H1 (cell line): ENCODE results near the gene TDRD12. TPM values are rescaled to one million over a fixed set of nuclear protein-coding genes. Genes with fewer than 3 reads are reported as not detected.
"Not testable (repeated sequence)": the region's sequence is repeated elsewhere in the genome, so short reads cannot be mapped to it uniquely, and the experiment has no call there.

Experiments
- CTCF ChIA-PET: fragments of 300-600 bp; sonication (Branson Sonifier 250); formaldehyde crosslinking; loops from one replicate; lab custom pipeline; 2021; ENCODE audit not compliant: partially characterized antibody; lab: Charles Lee
- POLR2A ChIA-PET: fragments of 300-600 bp; sonication (Branson Sonifier 250); formaldehyde crosslinking; loops from one replicate; lab custom pipeline; 2021; ENCODE audit warnings: inconsistent platforms; ENCODE audit not compliant: partially characterized antibody; lab: Charles Lee
- DNase-seq, 2 experiments: peaks; one replicate each; pipeline versions ENCODE4 v3.0.0 to v3.0.0-alpha.2; 2010 to 2022; ENCODE audit warnings: low spot score in 2 of 2, low read depth in 1 of 2, mixed read lengths in 1 of 2
- FAIRE-seq: peaks from 2 replicates; lab custom pipeline; 2011; peaks lifted over from hg19 to GRCh38; lab: Jason Lieb, UNC
- H2AFZ ChIP-seq: 2 replicates; pipeline ENCODE4 v1.8.1; 2012; ENCODE audit warnings: low read length, inconsistent platforms
- H2AK5ac ChIP-seq: 2 replicates; pipeline ENCODE4 v1.6.1; 2013; ENCODE audit warnings: low read depth, low read length
- H2BK120ac ChIP-seq: replicated peaks from 2 replicates; pipeline ENCODE3; 2013; ENCODE audit warnings: low read depth, low read length, inconsistent platforms
- H2BK12ac ChIP-seq: 2 replicates; pipeline ENCODE4 v1.6.1; 2013; ENCODE audit warnings: low read depth, low read length
- H2BK15ac ChIP-seq: 2 replicates; pipeline ENCODE4 v1.6.1; 2013; ENCODE audit warnings: low read length
- H2BK20ac ChIP-seq: 2 replicates; pipeline ENCODE4 v1.6.1; 2013; ENCODE audit warnings: low read length
- H2BK5ac ChIP-seq: 2 replicates; pipeline ENCODE4 v1.6.1; 2013; ENCODE audit warnings: low read depth, low read length
- H3K14ac ChIP-seq: 2 replicates; pipeline ENCODE4 v1.6.1; 2013; ENCODE audit warnings: inconsistent platforms; ENCODE audit not compliant: insufficient read length
- H3K18ac ChIP-seq: 2 replicates; pipeline ENCODE4 v1.6.1; 2013; ENCODE audit warnings: low read length; ENCODE audit errors: extremely low read depth
- H3K23ac ChIP-seq: 2 replicates; pipeline ENCODE4 v1.6.1; 2013; ENCODE audit warnings: inconsistent platforms; ENCODE audit not compliant: insufficient read length
- H3K23me2 ChIP-seq: 2 replicates; pipeline ENCODE4 v1.6.1; 2013; ENCODE audit warnings: low read depth, low read length
- H3K27ac ChIP-seq: 2 replicates; pipeline ENCODE4 v1.6.1; 2011; ENCODE audit warnings: low read depth, low read length, inconsistent platforms
- H3K27me3 ChIP-seq, 4 experiments: replicated peaks in 1 of 4; 1 replicate in 1 of 4; 2 replicates in 3 of 4; pipeline versions ENCODE4 v1.6.1 to v1.8.1; 2011 to 2013; ENCODE audit warnings: low read length in 3 of 4, mild to moderate bottlenecking in 3 of 4, inconsistent platforms in 2 of 4, mixed read lengths in 2 of 4, moderate library complexity in 1 of 4; ENCODE audit not compliant: control insufficient read depth in 3 of 4, insufficient read depth in 3 of 4; ENCODE audit errors: extremely low read depth in 1 of 4
- H3K36me3 ChIP-seq, 4 experiments: 2 replicates each; pipeline versions ENCODE4 v1.6.1 to v1.8.1; 2011 to 2013; ENCODE audit warnings: mild to moderate bottlenecking in 4 of 4, low read length in 3 of 4, moderate library complexity in 2 of 4, control low read depth in 1 of 4, inconsistent platforms in 1 of 4; ENCODE audit not compliant: insufficient read depth in 4 of 4, control insufficient read depth in 2 of 4
- H3K4ac ChIP-seq: replicated peaks from 2 replicates; pipeline ENCODE3; 2013; ENCODE audit warnings: low read length, low read depth, mixed read lengths, inconsistent platforms; ENCODE audit not compliant: insufficient read length
- H3K4me1 ChIP-seq, 4 experiments: replicated peaks in 1 of 4; 1 replicate in 1 of 4; 2 replicates in 3 of 4; pipeline versions ENCODE4 v1.6.1 to v1.8.1; 2011 to 2013; ENCODE audit warnings: low read length in 3 of 4, inconsistent platforms in 2 of 4, mixed read lengths in 1 of 4; ENCODE audit not compliant: insufficient read depth in 4 of 4, control insufficient read depth in 3 of 4
- H3K4me2 ChIP-seq, 2 experiments: 2 replicates each; pipeline versions ENCODE4 v1.6.1 to v1.8.1; 2011 to 2013; ENCODE audit warnings: low read depth in 2 of 2, low read length in 2 of 2, control low read depth in 1 of 2, inconsistent platforms in 1 of 2, mild to moderate bottlenecking in 1 of 2; ENCODE audit not compliant: insufficient read depth in 1 of 2
- H3K4me3 ChIP-seq, 4 experiments: fragments of 200-600, 300-600 bp in 1 of 4; sonication (generic), shearing (Covaris generic), sonication (Bioruptor Twin) in 1 of 4; 2 replicates each; pipeline versions ENCODE4 v1.5.1 to v1.8.1; 2011 to 2016; ENCODE audit warnings: low read length in 4 of 4, low read depth in 3 of 4, control low read depth in 2 of 4, inconsistent platforms in 2 of 4, mild to moderate bottlenecking in 2 of 4, mixed read lengths in 1 of 4, moderate library complexity in 1 of 4; ENCODE audit not compliant: insufficient read depth in 2 of 4; ENCODE audit errors: extremely low read depth in 1 of 4
- H3K56ac ChIP-seq: replicated peaks from 2 replicates; pipeline ENCODE3; 2013; ENCODE audit warnings: low read depth, mild to moderate bottlenecking, mixed read lengths, low read length, inconsistent platforms; ENCODE audit not compliant: insufficient read length
- H3K79me1 ChIP-seq: 2 replicates; pipeline ENCODE4 v1.6.1; 2013; ENCODE audit warnings: low read depth, low read length, control low read depth
- H3K79me2 ChIP-seq, 2 experiments: 2 replicates each; pipeline versions ENCODE4 v1.6.1 to v1.8.1; 2012 to 2013; ENCODE audit warnings: low read length in 2 of 2, mild to moderate bottlenecking in 2 of 2, inconsistent platforms in 1 of 2; ENCODE audit not compliant: insufficient read depth in 2 of 2, control insufficient read depth in 1 of 2
- H3K9ac ChIP-seq, 4 experiments: replicated peaks in 1 of 4; 1 replicate in 1 of 4; 2 replicates in 3 of 4; pipeline versions ENCODE4 v1.6.1 to v1.8.1; 2011 to 2013; ENCODE audit warnings: low read depth in 3 of 4, low read length in 3 of 4, control low read depth in 2 of 4, mild to moderate bottlenecking in 2 of 4, moderate library complexity in 2 of 4, inconsistent platforms in 1 of 4; ENCODE audit errors: extremely low read depth in 1 of 4
- H3K9me3 ChIP-seq, 2 experiments: 2 replicates each; pipeline versions ENCODE4 v1.6.1 to v1.8.1; 2012 to 2013; ENCODE audit warnings: mild to moderate bottlenecking in 2 of 2, moderate library complexity in 2 of 2, control low read depth in 1 of 2, inconsistent platforms in 1 of 2, low read depth in 1 of 2, low read length in 1 of 2, mixed read lengths in 1 of 2; ENCODE audit not compliant: insufficient read depth in 2 of 2
- H4K20me1 ChIP-seq, 2 experiments: replicated peaks in 1 of 2; 2 replicates each; pipeline versions ENCODE3 to v1.8.1; 2011 to 2013; ENCODE audit warnings: inconsistent platforms in 2 of 2, low read length in 2 of 2, mild to moderate bottlenecking in 1 of 2; ENCODE audit not compliant: insufficient read depth in 2 of 2, control insufficient read depth in 1 of 2
- H4K5ac ChIP-seq: 2 replicates; pipeline ENCODE4 v1.6.1; 2013; ENCODE audit warnings: low read length, low read depth, mixed read lengths, inconsistent platforms; ENCODE audit not compliant: insufficient read length
- H4K8ac ChIP-seq: 2 replicates; pipeline ENCODE4 v1.8.0; 2013; ENCODE audit warnings: mild to moderate bottlenecking, moderate library complexity, low read length, inconsistent platforms; ENCODE audit not compliant: insufficient read depth; ENCODE audit errors: extremely low read depth
- H4K91ac ChIP-seq: replicated peaks from 2 replicates; pipeline ENCODE3; 2013; ENCODE audit warnings: low read length, mixed read lengths, inconsistent platforms; ENCODE audit not compliant: insufficient read length
- ASH2L ChIP-seq: fragments of 200-600, 300-600 bp; sonication (generic); IDR thresholded peaks from one replicate; pipeline ENCODE4 v1.7.1; 2017; ENCODE audit warnings: low read length
- WGBS, 2 experiments: shearing (Covaris generic) in 1 of 2; methylation state at CpG; one replicate each; pipeline versions ENCODE4 v1.1.6 to v1.1.7; 2013 to 2015; ENCODE audit warnings: low lambda C conversion rate in 2 of 2, mixed read lengths in 2 of 2, inconsistent platforms in 1 of 2, low coverage in 1 of 2, missing lambda C conversion rate in 1 of 2; ENCODE audit not compliant: insufficient replicate concordance in 2 of 2, insufficient coverage in 1 of 2, insufficient read length in 1 of 2; ENCODE audit errors: extremely low coverage in 1 of 2, missing lambda C conversion rate in 1 of 2; 5-methylcytosine and 5-hydroxymethylcytosine counted together
- polyA plus RNA-seq, 7 experiments: library from polyadenylated mRNA; depleted of rRNA in 3 of 7; stranded (reverse) in 5 of 7; unstranded in 2 of 7; fragments of >200 nt in 5 of 7; fragments of 200-250 nt in 2 of 7; gene quantifications; 1 replicate in 5 of 7; 2 replicates in 1 of 7; 4 replicates in 1 of 7; pipeline versions ENCODE4 v1.2.1 to v1.2.3, GENCODE V29; 2011 to 2013; ENCODE audit warnings: missing spikeins in 2 of 7, mixed read lengths in 2 of 7
- total RNA-seq: library from RNA; stranded (reverse); fragmentation: NEBNext Ultra II Directional; extraction: Animal tissue kit (Norgen Biotek cat#: 25700); gene quantifications from 2 replicates; pipeline ENCODE4 v1.2.1, GENCODE V29; 2021

TDRD12 gene
- total and polyA plus RNA-seq, 2 of the 8 experiments (the other 6 are each of a cell fraction or from before 2014, with no cell fraction given) = 0.39 to 0.88 TPM

DNA sequence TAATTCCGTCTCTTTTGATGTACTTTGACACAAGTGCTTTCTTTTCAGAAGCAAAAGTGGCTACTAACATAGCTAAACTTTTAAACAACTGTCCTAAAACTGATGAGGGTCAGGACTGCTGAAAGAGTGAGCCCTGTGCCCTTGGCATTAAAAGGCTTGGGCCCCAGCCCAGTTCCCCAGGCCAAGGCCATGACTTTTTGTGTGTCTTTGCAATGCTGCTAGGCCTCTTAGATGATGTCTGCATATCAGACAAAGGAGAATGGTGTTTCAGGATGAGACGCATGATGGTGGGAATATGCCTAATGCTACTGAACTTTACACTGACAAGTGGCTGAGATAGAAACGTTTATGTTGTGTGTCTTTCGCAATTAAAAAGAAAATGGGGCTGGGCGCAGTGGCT, 112.0 kb downstream of the TDRD12 start:
- H4K5ac ChIP-seq = no peak overlapping the region
- POLR2A ChIA-PET = no interaction called here
- H4K8ac ChIP-seq = no peak overlapping the region
- no peaks in the 10 kb centered on the region for H3K79me2 ChIP-seq
- H3K4ac ChIP-seq = no peak overlapping the region
- no peak overlapping the region for H2BK5ac ChIP-seq
- no peak for DNase-seq
- no peak for TF ChIP-seq ASH2L
- no peak overlapping the region for H3K18ac ChIP-seq
- no peak overlapping the region for H3K4me3 ChIP-seq
- H2BK12ac ChIP-seq = no peak overlapping the region
- 85% methylated on average over 5 of the region's 5 CpGs; no CpG with 5 or more reads in 1 of the 2 experiments for WGBS, 2 experiments
- no peaks in the 10 kb centered on the region for H3K27me3 ChIP-seq
- no peak overlapping the region for H2AFZ ChIP-seq
- no peak for FAIRE-seq
- no peak overlapping the region for H2BK20ac ChIP-seq
- H2BK120ac ChIP-seq = no peak overlapping the region
- H3K27ac ChIP-seq = no peak overlapping the region
- H3K4me1 ChIP-seq = peaks cover 0 to 9% (median 4%) of the 10 kb centered on the region in 4 experiments; a peak in 5 of 7 replicates
- H3K23me2 ChIP-seq = no peaks in the 10 kb centered on the region
- no peak overlapping the region for H3K9ac ChIP-seq
- no peak overlapping the region for H3K4me2 ChIP-seq
- no peaks in the 10 kb centered on the region for H3K36me3 ChIP-seq
- H2AK5ac ChIP-seq = no peak overlapping the region
- no peak overlapping the region for H3K56ac ChIP-seq
- no peak overlapping the region for H3K14ac ChIP-seq
- H4K20me1 ChIP-seq = no peaks in the 10 kb centered on the region
- CTCF ChIA-PET = no interaction called here
- no peak overlapping the region for H4K91ac ChIP-seq
- no peak overlapping the region for H2BK15ac ChIP-seq
- no peaks in the 10 kb centered on the region for H3K79me1 ChIP-seq
- no peak overlapping the region for H3K23ac ChIP-seq
- no peaks in the 10 kb centered on the region for H3K9me3 ChIP-seq

DNA sequence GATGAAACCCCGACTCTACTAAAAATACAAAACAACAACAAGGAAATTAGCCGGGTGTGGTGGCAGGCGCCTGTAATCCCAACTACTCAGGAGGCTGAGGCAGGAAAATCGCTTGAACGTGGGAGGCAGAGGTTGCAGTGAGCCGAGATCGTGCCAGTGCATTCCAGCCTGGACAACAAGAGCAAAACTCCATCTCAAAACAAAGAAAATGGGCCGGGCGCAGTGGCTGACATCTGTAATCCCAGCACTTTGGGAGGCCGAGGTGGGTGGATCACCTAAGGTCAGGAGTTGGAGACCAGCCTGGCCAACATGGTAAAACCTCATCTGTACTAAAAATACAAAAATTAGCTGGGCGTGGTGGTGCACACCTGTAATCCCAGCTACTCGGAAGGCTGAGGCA, 112.5 kb downstream of the TDRD12 start:
- H2BK12ac ChIP-seq, H4K5ac ChIP-seq, H4K20me1 ChIP-seq, H3K79me2 ChIP-seq, H3K23ac ChIP-seq, H3K27me3 ChIP-seq, H3K56ac ChIP-seq, H3K79me1 ChIP-seq, DNase-seq, H2BK20ac ChIP-seq, H2BK5ac ChIP-seq, H4K91ac ChIP-seq, H2AFZ ChIP-seq, POLR2A ChIA-PET, H3K36me3 ChIP-seq, H4K8ac ChIP-seq, H3K9me3 ChIP-seq, H3K14ac ChIP-seq, H3K4me2 ChIP-seq, H3K23me2 ChIP-seq, FAIRE-seq, H3K4ac ChIP-seq, H2AK5ac ChIP-seq, H3K18ac ChIP-seq, H3K4me3 ChIP-seq, H3K4me1 ChIP-seq, H3K9ac ChIP-seq, H2BK15ac ChIP-seq, H2BK120ac ChIP-seq, H3K27ac ChIP-seq: not testable (repeated sequence)
- 93% methylated on average over 12 of the region's 12 CpGs; no CpG with 5 or more reads in 1 of the 2 experiments for WGBS, 2 experiments
- CTCF ChIA-PET = interaction anchor here (0.6 kb wide), 1 partner anchor 798 kb away, joined by 3 read pairs; no protein-coding TSS in a partner anchor
